ENCODE results near the gene LAPTM5.

Gene LAPTM5

GRCh38 chr1:30749691-30750583, 7.6 kb downstream of the LAPTM5 start:
- peak overlapping the region; percentile 88 for H3K4me3 ChIP-seq (ENCODE audit: low read depth, low read length)
- TF ChIP-seq, protein P1, sequence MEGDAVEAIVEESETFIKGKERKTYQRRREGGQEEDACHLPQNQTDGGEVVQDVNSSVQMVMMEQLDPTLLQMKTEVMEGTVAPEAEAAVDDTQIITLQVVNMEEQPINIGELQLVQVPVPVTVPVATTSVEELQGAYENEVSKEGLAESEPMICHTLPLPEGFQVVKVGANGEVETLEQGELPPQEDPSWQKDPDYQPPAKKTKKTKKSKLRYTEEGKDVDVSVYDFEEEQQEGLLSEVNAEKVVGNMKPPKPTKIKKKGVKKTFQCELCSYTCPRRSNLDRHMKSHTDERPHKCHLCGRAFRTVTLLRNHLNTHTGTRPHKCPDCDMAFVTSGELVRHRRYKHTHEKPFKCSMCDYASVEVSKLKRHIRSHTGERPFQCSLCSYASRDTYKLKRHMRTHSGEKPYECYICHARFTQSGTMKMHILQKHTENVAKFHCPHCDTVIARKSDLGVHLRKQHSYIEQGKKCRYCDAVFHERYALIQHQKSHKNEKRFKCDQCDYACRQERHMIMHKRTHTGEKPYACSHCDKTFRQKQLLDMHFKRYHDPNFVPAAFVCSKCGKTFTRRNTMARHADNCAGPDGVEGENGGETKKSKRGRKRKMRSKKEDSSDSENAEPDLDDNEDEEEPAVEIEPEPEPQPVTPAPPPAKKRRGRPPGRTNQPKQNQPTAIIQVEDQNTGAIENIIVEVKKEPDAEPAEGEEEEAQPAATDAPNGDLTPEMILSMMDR (IDR thresholded peaks at IDR 0.05; ENCODE audit: insufficient read depth, low read depth, low read length, missing control alignments): no peak
- DNase-seq (ENCODE audit: low read depth): peak; percentile 91

- TF ChIP-seq, protein P1 (IDR thresholded peaks at IDR 0.05; ENCODE audit: insufficient read depth, low read depth, low read length, missing control alignments): no peak
- H3K4me3 ChIP-seq (ENCODE audit: low read depth, low read length): peak overlapping the region; percentile 88
- DNase-seq (ENCODE audit: low read depth): peak; percentile 55
These were observed 8.7 kb downstream of the LAPTM5 start for GRCh38 chr1:30748699-30749401.

- TF ChIP-seq, protein P1 (IDR thresholded peaks at IDR 0.05; ENCODE audit: insufficient read depth, low read depth, low read length, missing control alignments): no peak
- H3K4me3 ChIP-seq (ENCODE audit: low read depth, low read length): peak overlapping the region; percentile 88
- DNase-seq (ENCODE audit: low read depth): peak; percentile 87
These were observed 9.4 kb downstream of the LAPTM5 start for GRCh38 chr1:30748098-30748698.

- DNase-seq (ENCODE audit: low read depth): peak; percentile 53
- H3K4me3 ChIP-seq (ENCODE audit: low read depth, low read length): peak overlapping the region; percentile 88
- TF ChIP-seq, protein P1 (IDR thresholded peaks at IDR 0.05; ENCODE audit: insufficient read depth, low read depth, low read length, missing control alignments): no peak
These were observed 10.3 kb downstream of the LAPTM5 start for GRCh38 chr1:30747033-30748008.

GRCh38 chr1:30746212-30747032, 11.2 kb downstream of the LAPTM5 start:
- TF ChIP-seq, protein P1 (IDR thresholded peaks at IDR 0.05; ENCODE audit: insufficient read depth, low read depth, low read length, missing control alignments): no peak
- H3K4me3 ChIP-seq (ENCODE audit: low read depth, low read length): peak overlapping the region; percentile 88
- peak; percentile 55 for DNase-seq (ENCODE audit: low read depth)

Data from GM12865 (cell line).